MM.1S (cell line): ENCODE measurements around the gene TENT4A.

ENCODE experiments used
- DNase-seq: peaks from one replicate; pipeline ENCODE4 v3.0.0-alpha.2; 2015
- H2AFZ ChIP-seq: fragments of 300-600 bp; sonication (generic); 2 replicates; pipeline ENCODE4 v1.6.0; 2016; ENCODE audit warnings: antibody characterized with exemption, low read length
- H3F3A ChIP-seq: fragments of 300-600 bp; sonication (generic); 2 replicates; pipeline ENCODE4 v1.6.1; 2016; ENCODE audit warnings: mild to moderate bottlenecking, antibody characterized with exemption, low read length, moderate library complexity, mixed read lengths; ENCODE audit not compliant: insufficient read depth
- H3K27ac ChIP-seq: fragments of 300-600 bp; sonication (generic); 2 replicates; pipeline ENCODE4 v1.5.1; 2016; ENCODE audit warnings: mild to moderate bottlenecking, low read length
- H3K27me3 ChIP-seq: fragments of 300-600 bp; sonication (generic); replicated peaks from 2 replicates; pipeline ENCODE4 v1.6.0; 2016; ENCODE audit warnings: low read length; ENCODE audit not compliant: insufficient read depth
- H3K36me3 ChIP-seq: fragments of 300-600 bp; sonication (generic); replicated peaks from 2 replicates; pipeline ENCODE4 v1.6.1; 2016; ENCODE audit warnings: mild to moderate bottlenecking, low read length, mixed read lengths; ENCODE audit not compliant: insufficient read depth
- H3K4me1 ChIP-seq: fragments of 300-600 bp; sonication (generic); 2 replicates; pipeline ENCODE4 v1.6.1; 2016; ENCODE audit warnings: low read length, mixed read lengths
- H3K4me2 ChIP-seq: fragments of 300-600 bp; sonication (generic); 2 replicates; pipeline ENCODE4 v1.6.0; 2016; ENCODE audit warnings: low read depth, low read length
- H3K4me3 ChIP-seq: fragments of 300-600 bp; sonication (generic); 2 replicates; pipeline ENCODE4 v1.5.1; 2016; ENCODE audit warnings: low read length, mixed read lengths
- H3K79me2 ChIP-seq: fragments of 300-600 bp; sonication (generic); 2 replicates; pipeline ENCODE4 v1.6.1; 2016; ENCODE audit warnings: mixed run types, low read length, mixed read lengths
- H3K9ac ChIP-seq: fragments of 300-600 bp; sonication (generic); 2 replicates; pipeline ENCODE4 v1.6.1; 2016; ENCODE audit warnings: low read length, mixed read lengths
- H3K9me2 ChIP-seq: fragments of 300-600 bp; sonication (generic); replicated peaks from 2 replicates; pipeline ENCODE4 v1.6.1; 2016; ENCODE audit warnings: mild to moderate bottlenecking, low read length, mixed read lengths; ENCODE audit not compliant: insufficient read depth
- H3K9me3 ChIP-seq: fragments of 300-600 bp; sonication (generic); replicated peaks from 2 replicates; pipeline ENCODE4 v1.6.1; 2016; ENCODE audit warnings: mild to moderate bottlenecking, low read length, mixed read lengths; ENCODE audit not compliant: insufficient read depth
- H4K20me1 ChIP-seq: fragments of 300-600 bp; sonication (generic); 2 replicates; pipeline ENCODE4 v1.6.1; 2016; ENCODE audit warnings: mild to moderate bottlenecking, low read length, moderate library complexity, mixed read lengths; ENCODE audit not compliant: insufficient read depth
- CTCF ChIP-seq: fragments of 300-600 bp; sonication (generic); IDR thresholded peaks from 2 replicates; pipeline ENCODE4 v1.5.1; 2016; ENCODE audit warnings: antibody characterized with exemption, low read length, mixed read lengths
- EZH2 ChIP-seq: fragments of 300-600 bp; sonication (generic); optimal IDR thresholded peaks from 2 replicates; pipeline ENCODE3; 2017; ENCODE audit warnings: low read depth, mild to moderate bottlenecking, antibody characterized with exemption, low read length, mixed read lengths
- EZH2phosphoT487 ChIP-seq: fragments of 300-600 bp; sonication (generic); IDR thresholded peaks from 2 replicates; pipeline ENCODE4 v1.6.1; 2018; ENCODE audit warnings: antibody characterized with exemption, low read length

The TENT4A gene

GRCh38 chr5:6801236-6801635 is 88.0 kb downstream of the TENT4A start:
- TF ChIP-seq EZH2 (no peak), EZH2phosphoT487 (no peak), CTCF (no peak)
- Histone ChIP-seq H3F3A (no peaks in the 10 kb centered on the region), H3K9ac (no peak overlapping the region), H3K36me3 (no peaks in the 10 kb centered on the region), H3K4me3 (no peak overlapping the region), H3K4me2 (no peak overlapping the region), H3K27ac (no peak overlapping the region), H2AFZ (no peak overlapping the region), H3K9me2 (no peaks in the 10 kb centered on the region), H3K27me3 (no peaks in the 10 kb centered on the region), H3K79me2 (no peaks in the 10 kb centered on the region), H3K9me3 (no peaks in the 10 kb centered on the region), H3K4me1 (no peaks in the 10 kb centered on the region), H4K20me1 (no peaks in the 10 kb centered on the region)
- DNase-seq = no peak

- H3K4me2 ChIP-seq = no peak overlapping the region
- no peaks in the 10 kb centered on the region for H3F3A ChIP-seq
- H3K36me3 ChIP-seq = no peaks in the 10 kb centered on the region
- no peaks in the 10 kb centered on the region for H3K4me1 ChIP-seq
- H3K27me3 ChIP-seq = no peaks in the 10 kb centered on the region
- H3K27ac ChIP-seq = no peak overlapping the region
- no peaks in the 10 kb centered on the region for H3K9me3 ChIP-seq
- no peaks in the 10 kb centered on the region for H3K9me2 ChIP-seq
- no peak overlapping the region for H3K9ac ChIP-seq
- DNase-seq = no peak
- H4K20me1 ChIP-seq = no peaks in the 10 kb centered on the region
- H3K4me3 ChIP-seq = no peak overlapping the region
- H2AFZ ChIP-seq = no peak overlapping the region
- H3K79me2 ChIP-seq = no peaks in the 10 kb centered on the region
- TF ChIP-seq EZH2phosphoT487 (no peak), CTCF (no peak), EZH2 (no peak)
These were observed 90.8 kb downstream of the TENT4A start for GRCh38 chr5:6803981-6804550.

- Histone ChIP-seq H3F3A (no peaks in the 10 kb centered on the region), H3K27me3 (no peaks in the 10 kb centered on the region), H3K27ac (no peak overlapping the region)
These were observed 91.7 kb downstream of the TENT4A start for GRCh38 chr5:6804766-6805501.

More at GRCh38 chr5:6804766-6805501, 91.7 kb downstream of the TENT4A start:
- no peaks in the 10 kb centered on the region for H3K79me2 ChIP-seq
- H3K4me3 ChIP-seq = no peak overlapping the region
- H4K20me1 ChIP-seq = no peaks in the 10 kb centered on the region
- H2AFZ ChIP-seq = no peak overlapping the region
- H3K4me2 ChIP-seq = no peak overlapping the region
- no peaks in the 10 kb centered on the region for H3K36me3 ChIP-seq
- TF ChIP-seq EZH2 (no peak), CTCF (no peak), EZH2phosphoT487 (no peak)
- H3K9me3 ChIP-seq = no peaks in the 10 kb centered on the region
- no peaks in the 10 kb centered on the region for H3K9me2 ChIP-seq
- no peak for DNase-seq
- H3K4me1 ChIP-seq = no peaks in the 10 kb centered on the region
- H3K9ac ChIP-seq = no peak overlapping the region
